Left ventricle myocardium superior (tissue), 1 donor: ENCODE data around the gene MPC1. TPM values are rescaled to one million over a fixed set of nuclear protein-coding genes. Genes with fewer than 3 reads are reported as not detected.

Experiments
- ATAC-seq: fragments of 200-7000 bp; cut with Tn5 transposase; one replicate; pipeline ENCODE4 v1.9.1; 2020; ENCODE audit warnings: mild to moderate bottlenecking, moderate library complexity
- DNase-seq: peaks from one replicate; pipeline ENCODE4 v3.0.0-alpha.2; 2020
- intact Hi-C: fragments of 100-400 bp; cut with micrococcal nuclease; formaldehyde crosslinking; loops from one replicate; pipeline ENCODE4 v1.11.0; 2022
- long read RNA-seq: library from polyadenylated mRNA; unstranded; transcript quantifications from one replicate; pipeline ENCODE4 v2.0.0, GENCODE V29; 2021
- total RNA-seq: library from RNA; stranded (reverse); fragmentation: NEBNext Ultra II Directional; extraction: Animal tissue kit (Norgen Biotek cat#: 25700); gene quantifications from one replicate; pipeline ENCODE4 v1.2.1, GENCODE V29; 2021
- donor health status: DM: no; HTN: yes; CAD: no; lungs with severe emphysema.

Gene MPC1
- total RNA-seq: 411 TPM
- long read RNA-seq, transcript MPC1-201 (4 exons, 976 nt): major isoform, 497 of 536 reads
- long read RNA-seq, partial matches to known transcripts: 11 of 536 reads
- long read RNA-seq, other reads (novel, unspliced or antisense): 26 of 536 reads

GRCh38 chr6:166382933-166383801 is at the start of gene MPC1:
TSS of gene MPC1 (minus strand) at chr6:166382940. CDS start at chr6:166382876, 64 bp downstream.
- DNase-seq (peak; percentile 99), ATAC-seq (peak; percentile 96)
- intact Hi-C loops: loop anchor here (10.0 kb wide), 1 partner anchor 48 kb away; no protein-coding TSS in a partner anchor

- intact Hi-C loops: no loop called here
- ATAC-seq: no peak
- DNase-seq: no peak
Observed at GRCh38 chr6:166430269-166430668, 47.5 kb upstream of the MPC1 start.

GRCh38 chr6:166424431-166424830 is 41.7 kb upstream of the MPC1 start:
- DNase-seq (no peak), ATAC-seq (no peak)
- intact Hi-C loops: no loop called here

- ATAC-seq (no peak), DNase-seq (no peak)
- intact Hi-C loops: no loop called here
Observed at GRCh38 chr6:166423781-166424180, 41.0 kb upstream of the MPC1 start.

- no peak for DNase-seq
- ATAC-seq: no peak
- intact Hi-C loops: no loop called here
Observed at GRCh38 chr6:166423051-166423745, 40.5 kb upstream of the MPC1 start.

- no peak for DNase-seq
- no peak for ATAC-seq
- intact Hi-C loops: no loop called here
Observed at GRCh38 chr6:166422201-166422940, 39.6 kb upstream of the MPC1 start.

- intact Hi-C loops: no loop called here
- DNase-seq (no peak), ATAC-seq (peak; percentile 48)
Observed at GRCh38 chr6:166420351-166420750, 37.6 kb upstream of the MPC1 start.

- no peak for DNase-seq
- no peak for ATAC-seq
- intact Hi-C loops: no loop called here
Observed at GRCh38 chr6:166419717-166420116, 37.0 kb upstream of the MPC1 start.

- ATAC-seq (no peak), DNase-seq (no peak)
- intact Hi-C loops: no loop called here
Observed at GRCh38 chr6:166419286-166419685, 36.5 kb upstream of the MPC1 start.

GRCh38 chr6:166418691-166419143 is 36.0 kb upstream of the MPC1 start:
- ATAC-seq (no peak), DNase-seq (no peak)
- intact Hi-C loops: no loop called here

GRCh38 chr6:166417285-166417691 is 34.5 kb upstream of the MPC1 start:
- intact Hi-C loops: no loop called here
- ATAC-seq (no peak), DNase-seq (no peak)

GRCh38 chr6:166415833-166416347 is 33.1 kb upstream of the MPC1 start:
- ATAC-seq (peak; percentile 18), DNase-seq (no peak)
- intact Hi-C loops: no loop called here

- no peak for DNase-seq
- no peak for ATAC-seq
Observed at GRCh38 chr6:166415306-166415705, 32.6 kb upstream of the MPC1 start.

GRCh38 chr6:166413491-166413951 is 30.8 kb upstream of the MPC1 start:
- no peak for ATAC-seq
- intact Hi-C loops: no loop called here
- DNase-seq: no peak

More at GRCh38 chr6:166415306-166415705, 32.6 kb upstream of the MPC1 start:
- intact Hi-C loops: no loop called here

GRCh38 chr6:166412911-166413384 is 30.2 kb upstream of the MPC1 start:
- intact Hi-C loops: no loop called here
- DNase-seq: no peak
- ATAC-seq: no peak

GRCh38 chr6:166412156-166412910 is 29.6 kb upstream of the MPC1 start:
- ATAC-seq: no peak
- no peak for DNase-seq
- intact Hi-C loops: no loop called here

GRCh38 chr6:166411721-166412151 is 29.0 kb upstream of the MPC1 start:
- ATAC-seq: no peak
- intact Hi-C loops: no loop called here
- DNase-seq: no peak

GRCh38 chr6:166411271-166411670 is 28.5 kb upstream of the MPC1 start:
- ATAC-seq: no peak
- no peak for DNase-seq
- intact Hi-C loops: no loop called here
